AML-193 (cell line): ENCODE data around the gene PCF11.
A peak's percentile ranks its signal among the peaks of the same experiment; 100 is the strongest.
"Not testable (repeated sequence)": the region's sequence is repeated elsewhere in the genome, so short reads cannot be mapped to it uniquely, and the experiment has no call there.

ENCODE experiments used
- DNase-seq, 2 experiments: peaks; one replicate each; lab custom pipeline; 2025; lab: John Stamatoyannopoulos, UW

The PCF11 gene

GRCh38 chr11:83192606-83193245 lies 35.8 kb downstream of the PCF11 start:
- no peak for DNase-seq

- DNase-seq, result peak; percentile 80 to 88
Measured at GRCh38 chr11:83193315-83194280, 36.7 kb downstream of the PCF11 start, which contains the start of gene ANKRD42. Gene ANKRD42, plus strand, starts transcription at chr11:83193712. Its CDS starts 959 bp downstream, at chr11:83194671.

GRCh38 chr11:83194281-83195142 lies 37.6 kb downstream of the PCF11 start:
- DNase-seq, result peak; percentile 72 to 85

DNA sequence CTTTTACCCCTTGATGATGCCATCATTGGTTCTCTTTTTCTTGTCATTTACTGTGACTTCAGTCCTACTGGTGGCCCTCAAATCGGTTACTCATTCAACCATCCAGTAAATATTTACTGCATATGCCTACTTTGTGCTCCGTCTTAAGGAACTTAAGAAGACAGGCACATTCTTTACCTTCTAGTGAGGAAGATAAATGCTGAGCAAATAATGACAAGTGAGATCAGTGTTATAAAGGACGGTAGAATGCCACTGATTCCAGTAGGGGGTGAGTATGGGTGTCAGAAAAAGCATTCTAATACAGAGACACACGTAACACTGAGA lies 38.2 kb downstream of the PCF11 start:
- peak; percentile 35 for DNase-seq

GRCh38 chr11:83195649-83196048 lies 38.7 kb downstream of the PCF11 start:
- no peak for DNase-seq

DNA sequence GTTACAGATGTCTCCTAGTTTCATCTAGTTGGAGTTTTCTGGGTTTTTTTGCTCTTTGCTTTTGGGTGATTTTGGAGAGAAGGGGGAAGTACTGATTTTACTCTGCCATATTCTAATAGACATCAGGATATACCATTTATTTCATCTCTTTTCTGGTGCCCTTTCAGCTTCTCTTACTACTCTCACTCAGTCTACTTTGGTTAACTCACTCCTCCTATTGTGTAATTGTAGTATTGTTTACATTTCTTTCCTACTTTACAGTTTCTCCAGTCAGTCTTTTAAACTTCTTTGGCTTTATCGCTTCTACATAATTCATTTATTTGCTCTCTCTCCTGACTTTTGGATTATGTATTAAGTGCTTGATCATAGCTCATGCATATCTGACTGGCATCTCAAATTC lies 43.1 kb downstream of the PCF11 start:
- DNase-seq, result no peak

- DNase-seq, result no peak
Measured at GRCh38 chr11:83205608-83206185, 48.8 kb downstream of the PCF11 start.

GRCh38 chr11:83206221-83206620 lies 49.3 kb downstream of the PCF11 start:
- no peak for DNase-seq

- not testable (repeated sequence) for DNase-seq
Measured at GRCh38 chr11:83206771-83207382, 49.9 kb downstream of the PCF11 start.

GRCh38 chr11:83219095-83219494 lies 62.2 kb downstream of the PCF11 start:
- DNase-seq, result no peak

GRCh38 chr11:83220260-83220659 lies 63.3 kb downstream of the PCF11 start:
- DNase-seq, result no peak

DNA sequence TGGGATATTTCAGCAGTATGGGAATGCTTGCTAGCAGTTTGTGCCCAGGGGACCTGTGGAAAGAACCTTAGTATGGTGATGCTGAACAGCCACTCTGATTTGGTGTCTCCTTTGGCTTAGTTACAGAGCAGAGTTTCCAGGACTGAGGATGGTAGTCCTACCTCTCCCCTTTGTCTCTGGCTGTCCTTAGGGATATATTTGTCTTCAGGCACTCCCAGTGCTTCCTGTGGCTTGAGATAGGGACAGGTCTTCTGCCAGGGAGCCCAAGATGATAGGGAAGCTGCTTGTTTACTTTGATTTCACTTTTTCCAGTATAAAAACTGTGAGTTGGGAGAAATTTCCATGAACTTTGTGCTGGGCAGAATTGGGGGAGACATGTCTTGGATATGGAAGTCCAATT lies 64.8 kb downstream of the PCF11 start:
- DNase-seq, result no peak

DNA sequence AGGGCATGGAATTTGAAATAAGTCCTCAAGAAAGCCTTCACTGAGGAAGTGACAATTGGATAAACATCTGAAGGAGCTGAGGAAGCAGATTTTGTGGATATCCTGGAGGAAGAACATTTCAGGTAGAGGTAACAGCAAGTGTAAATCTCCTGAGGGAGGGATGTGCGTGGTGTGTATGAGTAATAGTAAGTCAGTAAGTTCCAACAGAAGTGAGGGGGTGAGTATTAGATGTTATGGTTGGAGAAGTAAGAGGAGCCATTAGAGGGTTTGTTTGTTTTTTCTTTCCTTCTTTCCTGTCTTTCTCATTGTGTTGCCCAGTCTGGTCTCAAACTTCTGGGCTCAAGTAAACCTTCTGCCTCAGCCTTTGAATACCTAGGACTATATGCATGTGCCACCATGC lies 65.6 kb downstream of the PCF11 start:
- DNase-seq, result no peak

GRCh38 chr11:83223457-83223856 lies 66.5 kb downstream of the PCF11 start:
- DNase-seq, result no peak

DNA sequence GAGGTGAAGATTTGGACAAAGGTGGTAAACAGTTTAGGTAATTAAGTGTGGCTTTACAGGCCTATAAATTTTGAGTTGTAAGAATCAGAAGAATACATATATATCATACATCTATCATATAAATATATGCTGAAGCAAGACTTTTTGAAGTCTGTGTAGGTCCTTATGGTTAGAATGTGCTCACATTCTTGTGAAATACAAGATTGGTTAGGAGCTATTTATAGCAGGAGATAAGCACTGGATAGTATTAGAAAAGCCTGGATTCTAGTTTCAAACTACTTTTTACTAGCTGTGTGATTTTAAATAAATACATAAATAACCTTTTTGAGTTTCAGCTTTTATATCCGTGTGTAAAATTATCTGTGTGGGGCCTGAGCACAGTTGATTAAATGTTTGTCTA lies 78.9 kb downstream of the PCF11 start:
- no peak for DNase-seq
